Activated T-cell treated with anti-CD3 and anti-CD28 coated beads, Interleukin-2, amount 50 U/mL, for 72 hours (primary cell): Measurements from ENCODE around the gene MCU. TPM values are rescaled to one million over a fixed set of nuclear protein-coding genes. Genes with fewer than 3 reads are reported as not detected.

Experiments used
- ATAC-seq, 2 donors: fragments of 150-1000 bp; cut with Tn5 transposase; replicated peaks in 1 of 2; 2 replicates each; pipeline ENCODE4 v1.10.0; 2021; ENCODE audit warnings: moderate library complexity in 2 of 2, mild to moderate bottlenecking in 1 of 2
- DNase-seq, 2 donors: peaks; one replicate each; pipeline ENCODE4 v3.0.0; 2021 to 2022; ENCODE audit warnings: mixed read lengths in 1 of 2
- H3K27ac Mint-ChIP-seq: one replicate; pipeline ENCODE4 v1.8.0; 2022; ENCODE audit warnings: mild to moderate bottlenecking, moderate library complexity, mixed read lengths
- H3K27me3 Mint-ChIP-seq: one replicate; pipeline ENCODE4 v1.8.0; 2022; ENCODE audit warnings: low read depth, mixed read lengths
- H3K36me3 Mint-ChIP-seq, 2 donors: one replicate each; pipeline ENCODE4 v1.8.0; 2022; ENCODE audit warnings: mixed read lengths in 2 of 2, mild to moderate bottlenecking in 1 of 2; ENCODE audit not compliant: insufficient read depth in 2 of 2
- H3K4me1 Mint-ChIP-seq: one replicate; pipeline ENCODE4 v1.8.0; 2022; ENCODE audit warnings: low read depth, mixed read lengths
- H3K4me3 Mint-ChIP-seq, 2 donors: one replicate each; pipeline ENCODE4 v1.8.0; 2022; ENCODE audit warnings: mild to moderate bottlenecking in 2 of 2, mixed read lengths in 2 of 2, moderate library complexity in 2 of 2
- H3K9me3 Mint-ChIP-seq, 2 donors: one replicate each; pipeline ENCODE4 v1.8.0; 2022; ENCODE audit warnings: mixed read lengths in 2 of 2
- total RNA-seq, 2 donors: library from RNA; stranded (reverse); gene quantifications; one replicate each; pipeline ENCODE4 v1.2.3, GENCODE V29; 2022

Gene MCU
- total RNA-seq, 2 donors from 2014 or later, result 16.3 to 18.9 TPM

GRCh38 chr10:72796538-72796937 is 104.6 kb downstream of the MCU start:
- Mint-ChIP-seq H3K4me3 (no peak overlapping the region), H3K27ac (no peak overlapping the region), H3K36me3 (peaks cover 0 to 1% of the 10 kb centered on the region in 2 donors), H3K27me3 (no peaks in the 10 kb centered on the region), H3K4me1 (peaks cover 6% of the 10 kb centered on the region), H3K9me3 (no peaks in the 10 kb centered on the region)
- DNase-seq (no peak), ATAC-seq (no peak)

GRCh38 chr10:72800000-72800740 is 108.2 kb downstream of the MCU start:
- no peak for ATAC-seq
- Mint-ChIP-seq H3K27ac (no peak overlapping the region), H3K27me3 (no peaks in the 10 kb centered on the region), H3K36me3 (no peaks in the 10 kb centered on the region), H3K4me1 (peaks cover 17% of the 10 kb centered on the region), H3K4me3 (no peak overlapping the region), H3K9me3 (no peaks in the 10 kb centered on the region)
- DNase-seq, result no peak

GRCh38 chr10:72800741-72801092 is 108.8 kb downstream of the MCU start:
- Mint-ChIP-seq H3K4me1 (peaks cover 17% of the 10 kb centered on the region), H3K4me3 (no peak overlapping the region)

GRCh38 chr10:72801263-72801868 is 109.4 kb downstream of the MCU start:
- DNase-seq, result no peak
- H3K27me3 Mint-ChIP-seq, result no peaks in the 10 kb centered on the region
- no peak for ATAC-seq

More at GRCh38 chr10:72800741-72801092, 108.8 kb downstream of the MCU start:
- H3K27ac Mint-ChIP-seq, result no peak overlapping the region
- H3K27me3 Mint-ChIP-seq, result no peaks in the 10 kb centered on the region
- DNase-seq, result no peak
- H3K9me3 Mint-ChIP-seq, result peaks cover under 1% of the 10 kb centered on the region in 2 donors
- ATAC-seq, result no peak
- H3K36me3 Mint-ChIP-seq, result no peaks in the 10 kb centered on the region

GRCh38 chr10:72802332-72802731 is 110.4 kb downstream of the MCU start:
- Mint-ChIP-seq H3K9me3 (peaks cover 2 to 3% of the 10 kb centered on the region in 2 donors), H3K27me3 (no peaks in the 10 kb centered on the region), H3K27ac (no peak overlapping the region), H3K36me3 (no peaks in the 10 kb centered on the region), H3K4me3 (no peak overlapping the region), H3K4me1 (peaks cover 17% of the 10 kb centered on the region)
- DNase-seq (no peak), ATAC-seq (no peak)

More at GRCh38 chr10:72801263-72801868, 109.4 kb downstream of the MCU start:
- Mint-ChIP-seq H3K36me3 (no peaks in the 10 kb centered on the region), H3K27ac (peak overlapping the region; percentile 24), H3K4me1 (peaks cover 17% of the 10 kb centered on the region), H3K4me3 (no peak overlapping the region), H3K9me3 (peaks cover 2 to 3% of the 10 kb centered on the region in 2 donors)

- no peaks in the 10 kb centered on the region for H3K36me3 Mint-ChIP-seq
- DNase-seq (no peak), ATAC-seq (no peak)
- peak overlapping the region; percentile 46 for H3K27ac Mint-ChIP-seq
- peak overlapping the region in 1 of 2 donors; percentile 34 for H3K4me3 Mint-ChIP-seq
- H3K27me3 Mint-ChIP-seq, result no peaks in the 10 kb centered on the region
- H3K9me3 Mint-ChIP-seq, result peaks cover 2 to 3% of the 10 kb centered on the region in 2 donors
- peaks cover 17% of the 10 kb centered on the region for H3K4me1 Mint-ChIP-seq
These were observed 111.0 kb downstream of the MCU start for GRCh38 chr10:72802763-72803505.

GRCh38 chr10:72808001-72808400 is 116.1 kb downstream of the MCU start:
- Mint-ChIP-seq H3K4me3 (no peak overlapping the region), H3K36me3 (no peaks in the 10 kb centered on the region), H3K27me3 (no peaks in the 10 kb centered on the region), H3K9me3 (peaks cover 2 to 3% of the 10 kb centered on the region in 2 donors), H3K4me1 (peaks cover 8% of the 10 kb centered on the region), H3K27ac (no peak overlapping the region)
- no peak for ATAC-seq
- no peak for DNase-seq

GRCh38 chr10:72809006-72809405 is 117.1 kb downstream of the MCU start:
- H3K4me3 Mint-ChIP-seq, result no peak overlapping the region
- peaks cover 4% of the 10 kb centered on the region for H3K4me1 Mint-ChIP-seq
- H3K27me3 Mint-ChIP-seq, result no peaks in the 10 kb centered on the region
- ATAC-seq, result no peak
- DNase-seq, result no peak
- no peaks in the 10 kb centered on the region for H3K36me3 Mint-ChIP-seq
- H3K9me3 Mint-ChIP-seq, result peaks cover 2 to 3% of the 10 kb centered on the region in 2 donors
- no peak overlapping the region for H3K27ac Mint-ChIP-seq

GRCh38 chr10:72810976-72811375 is 119.0 kb downstream of the MCU start:
- H3K9me3 Mint-ChIP-seq, result peaks cover 0 to under 1% of the 10 kb centered on the region in 2 donors
- H3K4me3 Mint-ChIP-seq, result no peak overlapping the region
- no peaks in the 10 kb centered on the region for H3K27me3 Mint-ChIP-seq
- no peaks in the 10 kb centered on the region for H3K36me3 Mint-ChIP-seq
- peaks cover 4% of the 10 kb centered on the region for H3K4me1 Mint-ChIP-seq
- ATAC-seq (no peak), DNase-seq (no peak)
- no peak overlapping the region for H3K27ac Mint-ChIP-seq

- H3K4me1 Mint-ChIP-seq, result peaks cover 4% of the 10 kb centered on the region
- no peak overlapping the region for H3K4me3 Mint-ChIP-seq
- ATAC-seq (no peak), DNase-seq (no peak)
- H3K9me3 Mint-ChIP-seq, result no peaks in the 10 kb centered on the region
- no peaks in the 10 kb centered on the region for H3K36me3 Mint-ChIP-seq
- H3K27ac Mint-ChIP-seq, result no peak overlapping the region
- H3K27me3 Mint-ChIP-seq, result no peaks in the 10 kb centered on the region
These were observed 120.4 kb downstream of the MCU start for GRCh38 chr10:72812415-72812752.

GRCh38 chr10:72812753-72813430 is 120.9 kb downstream of the MCU start:
- Mint-ChIP-seq H3K9me3 (no peaks in the 10 kb centered on the region), H3K27ac (no peak overlapping the region), H3K4me1 (peaks cover 4% of the 10 kb centered on the region), H3K27me3 (no peaks in the 10 kb centered on the region), H3K4me3 (no peak overlapping the region), H3K36me3 (no peaks in the 10 kb centered on the region)
- DNase-seq (no peak), ATAC-seq (no peak)

GRCh38 chr10:72814099-72814790 is 122.3 kb downstream of the MCU start:
- ATAC-seq, result no peak
- H3K36me3 Mint-ChIP-seq, result no peaks in the 10 kb centered on the region
- H3K27ac Mint-ChIP-seq, result no peak overlapping the region
- no peak overlapping the region for H3K4me3 Mint-ChIP-seq
- H3K9me3 Mint-ChIP-seq, result no peaks in the 10 kb centered on the region
- DNase-seq, result no peak
- H3K27me3 Mint-ChIP-seq, result no peaks in the 10 kb centered on the region
- no peaks in the 10 kb centered on the region for H3K4me1 Mint-ChIP-seq
